Left ventricle myocardium inferior (tissue), 1 donor: ENCODE measurements around the gene CPHXL. TPM values are rescaled to one million over a fixed set of nuclear protein-coding genes. Genes with fewer than 3 reads are reported as not detected.

Experiments
- DNase-seq: peaks from one replicate; pipeline ENCODE4 v3.0.0-alpha.2; 2020
- H3K27ac ChIP-seq: fragments of 200-600 bp; replicated peaks from 2 replicates; pipeline ENCODE4 v1.8.0; 2021
- H3K27me3 ChIP-seq: fragments of 200-600 bp; 2 replicates; pipeline ENCODE4 v1.8.0; 2021; ENCODE audit warnings: low read depth
- H3K36me3 ChIP-seq: fragments of 200-600 bp; 2 replicates; pipeline ENCODE4 v1.8.0; 2021
- H3K4me1 ChIP-seq: fragments of 200-600 bp; 2 replicates; pipeline ENCODE4 v1.8.0; 2021
- H3K4me3 ChIP-seq: fragments of 200-600 bp; 2 replicates; pipeline ENCODE4 v1.8.0; 2021; ENCODE audit warnings: mild to moderate bottlenecking, moderate library complexity
- H3K9me3 ChIP-seq: fragments of 200-600 bp; replicated peaks from 2 replicates; pipeline ENCODE4 v1.8.0; 2021
- CTCF ChIP-seq: fragments of 200-600 bp; IDR thresholded peaks from 2 replicates; pipeline ENCODE4 v1.8.0; 2021; ENCODE audit warnings: antibody characterized with exemption, mild to moderate bottlenecking, borderline replicate concordance
- intact Hi-C: fragments of 100-400 bp; cut with micrococcal nuclease; formaldehyde crosslinking; loops from one replicate; pipeline ENCODE4 v1.11.0; 2022
- total RNA-seq: library from RNA; stranded (reverse); fragmentation: NEBNext Ultra II Directional; extraction: Animal tissue kit (Norgen Biotek cat#: 25700); gene quantifications from one replicate; pipeline ENCODE4 v1.2.1, GENCODE V29; 2021
- donor health status: DM: no; HTN: yes; CAD: no; lungs with severe emphysema.

The CPHXL gene
- total RNA-seq, 1 donor from 2014 or later = not detected

DNA sequence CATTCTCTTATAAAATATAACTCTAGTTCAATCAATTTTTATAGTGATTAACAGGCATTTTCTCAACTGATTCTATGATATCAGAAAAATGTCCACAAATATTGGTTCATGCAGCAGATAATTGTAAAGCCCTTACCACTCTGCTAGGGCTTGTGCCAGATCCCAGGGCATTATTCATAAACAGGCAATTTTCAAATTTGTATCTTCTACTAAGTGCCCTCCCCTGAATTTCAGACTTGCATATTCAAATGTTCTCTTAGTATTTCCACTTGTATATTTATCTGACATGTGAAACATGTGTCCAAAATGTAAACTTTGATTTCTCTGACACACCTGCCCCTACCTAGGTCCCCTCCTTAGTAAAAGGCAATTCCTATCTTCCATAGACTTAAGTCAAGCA, 58.8 kb downstream of the CPHXL start:
- no peak for DNase-seq
- H3K4me1 ChIP-seq = no peaks in the 10 kb centered on the region
- no peak for TF ChIP-seq CTCF
- no peak overlapping the region for H3K4me3 ChIP-seq
- no peaks in the 10 kb centered on the region for H3K36me3 ChIP-seq
- intact Hi-C loops = no loop called here
- no peaks in the 10 kb centered on the region for H3K9me3 ChIP-seq
- H3K27ac ChIP-seq = no peak overlapping the region
- no peaks in the 10 kb centered on the region for H3K27me3 ChIP-seq

Other genes with a start within 250 kb of the CPHXL start
- gene CHST6, start 231.0 kb downstream of the CPHXL start, total RNA-seq = 1.4 TPM
- gene CHST5, start 190.4 kb downstream of the CPHXL start, total RNA-seq = 0.85 TPM
- 6.6 TPM for gene TMEM231, start 170.2 kb downstream of the CPHXL start, total RNA-seq
- gene GABARAPL2, start 160.1 kb downstream of the CPHXL start, total RNA-seq = 280 TPM
- gene ADAT1, start 103.2 kb downstream of the CPHXL start, total RNA-seq = 28.4 TPM
- 127 TPM for gene KARS1, start 78.8 kb downstream of the CPHXL start, total RNA-seq
- 60.1 TPM for gene TERF2IP, start 78.7 kb downstream of the CPHXL start, total RNA-seq
- not detected for gene CPHXL2, start 49.5 kb downstream of the CPHXL start, total RNA-seq
- gene DUXB, start 25.0 kb downstream of the CPHXL start, total RNA-seq = not detected